HepG2 (cell line): ENCODE results near the gene CADM3. TPM values are rescaled to one million over a fixed set of nuclear protein-coding genes. Genes with fewer than 3 reads are reported as not detected.

Source experiments
- ATAC-seq: fragments of 200-7000 bp; cut with Tn5 transposase; 3 replicates; pipeline ENCODE4 v1.9.1; 2020; ENCODE audit warnings: mild to moderate bottlenecking, moderate library complexity
- BruUV-seq: library from RNA; stranded (reverse); fragments of 400-500 nt; replicated peaks from 2 replicates; lab custom pipeline; 2021; lab: Mats Ljungman, UMichigan
- CTCF ChIA-PET: fragments of 300-600 bp; formaldehyde crosslinking; extraction: SDS; loops from one replicate; lab custom pipeline; 2021; ENCODE audit warnings: low total read pairs, inconsistent platforms, low intra/inter-chr PET ratio; lab: Yijun Ruan, JAX
- POLR2A ChIA-PET: fragments of 350-600 bp; sonication (Branson Sonifier 250); formaldehyde crosslinking; loops from one replicate; lab custom pipeline; 2020; ENCODE audit warnings: antibody characterized with exemption, inconsistent platforms; lab: Yijun Ruan, JAX
- DNase-seq: peaks from one replicate; pipeline ENCODE4 v3.0.0-alpha.2; 2015; ENCODE audit warnings: low spot score
- FAIRE-seq: peaks from 3 replicates; lab custom pipeline; 2011; peaks lifted over from hg19 to GRCh38; lab: Jason Lieb, UNC
- H2AFZ ChIP-seq: one replicate; pipeline ENCODE4 v1.6.1; 2011; ENCODE audit warnings: low read length, inconsistent platforms
- H3K27ac ChIP-seq: fragments of 300-600 bp; 3 replicates; pipeline ENCODE4 v1.8.0; 2011; ENCODE audit warnings: mixed run types, mild to moderate bottlenecking, mixed read lengths, low read length, inconsistent platforms; ENCODE audit not compliant: insufficient read depth; ENCODE audit errors: extremely low read length
- H3K27me3 ChIP-seq, 2 experiments: fragments of 200-600 bp in 1 of 2; 2 replicates in 1 of 2; 3 replicates in 1 of 2; pipeline versions ENCODE4 v1.6.0 to v1.8.0; 2011; ENCODE audit warnings: low read length in 2 of 2, mild to moderate bottlenecking in 2 of 2, moderate library complexity in 2 of 2, inconsistent platforms in 1 of 2; ENCODE audit not compliant: insufficient read depth in 2 of 2, control insufficient read depth in 1 of 2
- H3K36me3 ChIP-seq, 2 experiments: fragments of 200-600 bp in 1 of 2; replicated peaks in 1 of 2; 2 replicates in 1 of 2; 3 replicates in 1 of 2; pipeline versions ENCODE4 v1.5.1 to v1.8.0; 2011; ENCODE audit warnings: low read length in 2 of 2, inconsistent platforms in 1 of 2; ENCODE audit not compliant: insufficient read depth in 2 of 2, control insufficient read depth in 1 of 2
- H3K4me1 ChIP-seq: 2 replicates; pipeline ENCODE4 v1.5.1; 2012; ENCODE audit warnings: low read length, inconsistent platforms; ENCODE audit not compliant: insufficient read depth
- H3K4me2 ChIP-seq: 2 replicates; pipeline ENCODE4 v1.6.0; 2011; ENCODE audit warnings: low read depth, low read length, inconsistent platforms
- H3K4me3 ChIP-seq, 3 experiments: fragments of 200-600 bp in 1 of 3; sonication (generic), shearing (Covaris generic) in 1 of 3; replicated peaks in 1 of 3; 2 replicates each; pipeline ENCODE4 v1.5.1; 2011 to 2016; ENCODE audit warnings: low read length in 3 of 3, inconsistent platforms in 2 of 3, low read depth in 2 of 3, mild to moderate bottlenecking in 2 of 3, control low read depth in 1 of 3, mixed read lengths in 1 of 3; ENCODE audit not compliant: insufficient read depth in 1 of 3
- H3K79me2 ChIP-seq: one replicate; pipeline ENCODE4 v1.6.1; 2011; ENCODE audit warnings: low read length, inconsistent platforms; ENCODE audit not compliant: insufficient read depth
- H3K9ac ChIP-seq: 2 replicates; pipeline ENCODE4 v1.6.0; 2011; ENCODE audit warnings: mild to moderate bottlenecking, low read depth, low read length, inconsistent platforms; ENCODE audit not compliant: insufficient read depth
- H3K9me3 ChIP-seq: 2 replicates; pipeline ENCODE4 v1.5.1; 2012; ENCODE audit warnings: mild to moderate bottlenecking, low read length
- H4K20me1 ChIP-seq: 2 replicates; pipeline ENCODE4 v1.6.0; 2011; ENCODE audit warnings: inconsistent platforms, mild to moderate bottlenecking, low read length, moderate library complexity; ENCODE audit not compliant: insufficient read depth
- AHDC1 ChIP-seq: sonication (generic); formaldehyde crosslinking; IDR thresholded peaks from 2 replicates; pipeline ENCODE4 v1.5.1; 2020; ENCODE audit warnings: mild to moderate bottlenecking, missing genetic modification reagents, borderline replicate concordance
- CREM ChIP-seq, 2 experiments: sonication (generic) in 1 of 2; formaldehyde crosslinking in 1 of 2; IDR thresholded peaks; 2 replicates each; pipeline versions ENCODE4 v1.4.0 to v1.6.1; 2016 to 2020; ENCODE audit warnings: antibody characterized with exemption in 1 of 2, mild to moderate bottlenecking in 1 of 2, missing genetic modification reagents in 1 of 2
- EEA1 ChIP-seq: sonication (generic); formaldehyde crosslinking; IDR thresholded peaks from 2 replicates; pipeline ENCODE4 v1.5.1; 2020; ENCODE audit warnings: mild to moderate bottlenecking, missing genetic modification reagents, borderline replicate concordance
- HNRNPL ChIP-seq: fragments of 200-400 bp; formaldehyde crosslinking; IDR thresholded peaks from 2 replicates; pipeline ENCODE4 v1.6.1; 2017; ENCODE audit warnings: mild to moderate bottlenecking, low read depth, low read length
- PHF5A ChIP-seq: IDR thresholded peaks from one replicate; pipeline ENCODE4 v1.6.1; 2018; ENCODE audit warnings: low read depth, missing genetic modification reagents; ENCODE audit not compliant: unreplicated experiment
- PRDM15 ChIP-seq: sonication (generic); formaldehyde crosslinking; IDR thresholded peaks from 2 replicates; pipeline ENCODE4 v1.4.0; 2020; ENCODE audit warnings: missing genetic modification reagents
- RELA ChIP-seq: sonication (generic); formaldehyde crosslinking; IDR thresholded peaks from 2 replicates; pipeline ENCODE4 v1.4.0; 2020; ENCODE audit warnings: missing genetic modification reagents
- SRSF9 ChIP-seq: fragments of 200-400 bp; formaldehyde crosslinking; IDR thresholded peaks from 2 replicates; pipeline ENCODE4 v1.6.1; 2018; ENCODE audit warnings: borderline replicate concordance, mild to moderate bottlenecking, low read depth, low read length; ENCODE audit not compliant: insufficient read depth, poor library complexity, severe bottlenecking
- TAF1 ChIP-seq: sonication (generic); formaldehyde crosslinking; IDR thresholded peaks from 2 replicates; pipeline ENCODE4 v1.4.0; 2020; ENCODE audit warnings: missing genetic modification reagents
- ZNF101 ChIP-seq: sonication (generic); formaldehyde crosslinking; IDR thresholded peaks from 2 replicates; pipeline ENCODE4 v1.4.0; 2020; ENCODE audit warnings: mild to moderate bottlenecking, low read depth, missing genetic modification reagents, borderline replicate concordance
- ZNF232 ChIP-seq: sonication (generic); formaldehyde crosslinking; IDR thresholded peaks from 2 replicates; pipeline ENCODE4 v1.4.0; 2020; ENCODE audit warnings: missing genetic modification reagents, borderline replicate concordance
- ZNF382 ChIP-seq: sonication (generic); formaldehyde crosslinking; IDR thresholded peaks from 2 replicates; pipeline ENCODE4 v1.5.0; 2020; ENCODE audit warnings: missing genetic modification reagents, mild to moderate bottlenecking, borderline replicate concordance
- ZNF441 ChIP-seq: sonication (generic); formaldehyde crosslinking; IDR thresholded peaks from 2 replicates; pipeline ENCODE4 v1.7.0; 2021; ENCODE audit warnings: missing genetic modification reagents, borderline replicate concordance
- WGBS: methylation state at CpG from one replicate; pipeline ENCODE4 v1.1.6; 2017; ENCODE audit warnings: low lambda C conversion rate; 5-methylcytosine and 5-hydroxymethylcytosine counted together
- in situ Hi-C: cut with HindIII; loops from 2 replicates; pipeline ENCODE4 v1.10.0; 2017; ENCODE audit warnings: low pct_unique_long_range_greater_than_20kb; ENCODE audit not compliant: extremely low pct_ligation_motif_present
- intact Hi-C: fragments of 100-400 bp; cut with micrococcal nuclease; formaldehyde crosslinking; loops from one replicate; pipeline ENCODE4 v1.10.0; 2022; ENCODE audit not compliant: unreplicated experiment
- polyA plus RNA-seq, 8 experiments: library from polyadenylated mRNA; depleted of rRNA in 3 of 8; stranded (reverse) in 7 of 8; unstranded in 1 of 8; fragments of >200 nt; fragmentation: Illumina TruSeq in 4 of 8; extraction: Trizol in 4 of 8; gene quantifications; 2 replicates each; pipeline versions ENCODE4 v1.2.1 to v1.2.3, GENCODE V29; 2011 to 2016; ENCODE audit warnings: low read depth in 4 of 8, missing spikeins in 1 of 8, mixed read lengths in 1 of 8; ENCODE audit not compliant: insufficient read depth in 1 of 8
- total RNA-seq, 5 experiments: library from RNA; depleted of rRNA; stranded (reverse); fragments of >200 nt; fragmentation: Illumina TruSeq; extraction: Trizol; gene quantifications; 2 replicates each; pipeline ENCODE4 v1.2.3, GENCODE V29; 2016; ENCODE audit warnings: low read depth in 1 of 5

Gene CADM3
- total and polyA plus RNA-seq, 2 of the 13 experiments (the other 11 are each of a cell fraction or from before 2014, with no cell fraction given): not detected

- no peak for TF ChIP-seq SRSF9
Observed at GRCh38 chr1:159142391-159142663, 29.1 kb upstream of the CADM3 start (continued).

GRCh38 chr1:159142726-159143510 is 28.5 kb upstream of the CADM3 start:
- Histone ChIP-seq H3K4me1 (no peaks in the 10 kb centered on the region), H3K9ac (no peak overlapping the region), H3K27me3 (no peaks in the 10 kb centered on the region; a peak in 1 of 5 replicates), H3K4me3 (no peak overlapping the region), H3K27ac (no peak overlapping the region), H3K79me2 (no peaks in the 10 kb centered on the region), H3K36me3 (no peaks in the 10 kb centered on the region), H3K4me2 (no peak overlapping the region), H4K20me1 (no peaks in the 10 kb centered on the region), H3K9me3 (no peaks in the 10 kb centered on the region), H2AFZ (no peak overlapping the region)
- BruUV-seq: no TSS peak
- intact Hi-C loops (no loop called here), in situ Hi-C loops (no loop called here)
- DNase-seq (no peak), FAIRE-seq (no peak), ATAC-seq (no peak)
- ChIA-PET CTCF (no interaction called here), POLR2A (no interaction called here)
- WGBS: 0% methylated on average over 5 of the region's 5 CpGs
- no peak for TF ChIP-seq ZNF101 (CRISPR knock-in tag)
- TF ChIP-seq ZNF232 (CRISPR knock-in tag): no peak
- TF ChIP-seq ZNF382 (CRISPR knock-in tag): no peak
- TF ChIP-seq HNRNPL: no peak
- no peak for TF ChIP-seq AHDC1 (CRISPR knock-in tag)
- no peak for TF ChIP-seq CREM (IDR thresholded peaks at IDR 0.05)
- no peak for TF ChIP-seq CREM (CRISPR knock-in tag; IDR thresholded peaks at IDR 0.05)
- TF ChIP-seq ZNF441: no peak
- no peak for TF ChIP-seq EEA1
- no peak for TF ChIP-seq TAF1 (CRISPR knock-in tag)
- TF ChIP-seq PRDM15 (CRISPR knock-in tag): no peak
- TF ChIP-seq RELA: no peak
- TF ChIP-seq PHF5A (CRISPR knock-in tag): no peak
